ENCODE measurements around the gene CNGA1. TPM values are rescaled to one million over a fixed set of nuclear protein-coding genes. Genes with fewer than 3 reads are reported as not detected.

CNGA1 gene
- total and polyA plus RNA-seq, 2 donors from 2014 or later, result 3.4 to 3.7 TPM

GRCh38 chr4:48018112-48018511 lies 1.6 kb upstream of the CNGA1 start:
- intact Hi-C loops (cut with DNase I), result no loop called here
- Histone ChIP-seq H3K4me3 (ENCODE audit: low read length in 3 of 3) (no peak overlapping the region), H3K4me1 (ENCODE audit: control insufficient read depth in 2 of 3, insufficient read depth in 2 of 3, low read depth in 1 of 3, low read length in 3 of 3) (peaks cover 0 to 5% (median 0%) of the 10 kb centered on the region in 3 donors), H3K27ac (ENCODE audit: low read depth in 2 of 2, low read length in 2 of 2) (no peak overlapping the region), H3K36me3 (ENCODE audit: control insufficient read depth in 2 of 3, insufficient read depth in 3 of 3, low read length in 3 of 3) (no peaks in the 10 kb centered on the region), H3K9me3 (ENCODE audit: control insufficient read depth in 2 of 3, insufficient read depth in 1 of 3, low read length in 3 of 3) (no peaks in the 10 kb centered on the region), H3K27me3 (ENCODE audit: control insufficient read depth, insufficient read depth, low read length) (no peaks in the 10 kb centered on the region), H3K9ac (ENCODE audit: low read length in 3 of 3) (peak overlapping the region in 1 of 3 donors; percentile 16)
- no peak for TF ChIP-seq CTCF (IDR thresholded peaks at IDR 0.05; ENCODE audit: borderline replicate concordance, extremely low read depth, insufficient read depth)
- DNase-seq, result no peak
- no peak for FAIRE-seq

GRCh38 chr4:48017108-48017571 lies 659 bp upstream of the CNGA1 start:
- peak; percentile 65 to 85 (median 73) for DNase-seq
- Histone ChIP-seq H3K27ac (ENCODE audit: low read depth in 2 of 2, low read length in 2 of 2) (peak overlapping the region; percentile 72 to 84), H3K36me3 (ENCODE audit: control insufficient read depth in 2 of 3, insufficient read depth in 3 of 3, low read length in 3 of 3) (no peaks in the 10 kb centered on the region), H3K4me1 (ENCODE audit: control insufficient read depth in 2 of 3, insufficient read depth in 2 of 3, low read depth in 1 of 3, low read length in 3 of 3) (peaks cover 0 to 5% (median 0%) of the 10 kb centered on the region in 3 donors), H3K27me3 (ENCODE audit: control insufficient read depth, insufficient read depth, low read length) (no peaks in the 10 kb centered on the region), H3K9me3 (ENCODE audit: control insufficient read depth in 2 of 3, insufficient read depth in 1 of 3, low read length in 3 of 3) (no peaks in the 10 kb centered on the region), H3K9ac (ENCODE audit: low read length in 3 of 3) (peak overlapping the region; percentile 73 to 82 (median 80)), H3K4me3 (ENCODE audit: low read length in 3 of 3) (peak overlapping the region; percentile 76 to 86 (median 82))
- intact Hi-C loops (cut with DNase I), result no loop called here
- TF ChIP-seq CTCF (IDR thresholded peaks at IDR 0.05; ENCODE audit: borderline replicate concordance, extremely low read depth, insufficient read depth), result no peak
- FAIRE-seq, result no peak

GRCh38 chr4:48015678-48016077 lies 803 bp downstream of the CNGA1 start:
- intact Hi-C loops (cut with DNase I), result no loop called here
- peaks cover 0 to 5% (median 0%) of the 10 kb centered on the region in 3 donors for H3K4me1 ChIP-seq (ENCODE audit: control insufficient read depth in 2 of 3, insufficient read depth in 2 of 3, low read depth in 1 of 3, low read length in 3 of 3)
- no peaks in the 10 kb centered on the region for H3K27me3 ChIP-seq (ENCODE audit: control insufficient read depth, insufficient read depth, low read length)
- peak overlapping the region; percentile 31 to 82 (median 69) for H3K4me3 ChIP-seq (ENCODE audit: low read length in 3 of 3)
- no peaks in the 10 kb centered on the region for H3K9me3 ChIP-seq (ENCODE audit: control insufficient read depth in 2 of 3, insufficient read depth in 1 of 3, low read length in 3 of 3)
- peak overlapping the region in 1 of 3 donors; percentile 4 for H3K9ac ChIP-seq (ENCODE audit: low read length in 3 of 3)
- no peak for TF ChIP-seq CTCF (IDR thresholded peaks at IDR 0.05; ENCODE audit: borderline replicate concordance, extremely low read depth, insufficient read depth)
- FAIRE-seq (no peak), DNase-seq (peak in 1 of 5 donors; percentile 40)
- no peaks in the 10 kb centered on the region for H3K36me3 ChIP-seq (ENCODE audit: control insufficient read depth in 2 of 3, insufficient read depth in 3 of 3, low read length in 3 of 3)
- H3K27ac ChIP-seq (ENCODE audit: low read depth in 2 of 2, low read length in 2 of 2), result peak overlapping the region in 1 of 2 donors; percentile 3

GRCh38 chr4:48015216-48015615 lies 1.3 kb downstream of the CNGA1 start:
- no peaks in the 10 kb centered on the region for H3K9me3 ChIP-seq (ENCODE audit: control insufficient read depth in 2 of 3, insufficient read depth in 1 of 3, low read length in 3 of 3)
- DNase-seq (peak in 1 of 5 donors; percentile 28), FAIRE-seq (no peak)
- H3K9ac ChIP-seq (ENCODE audit: low read length in 3 of 3), result no peak overlapping the region
- peaks cover 0 to 5% (median 0%) of the 10 kb centered on the region in 3 donors for H3K4me1 ChIP-seq (ENCODE audit: control insufficient read depth in 2 of 3, insufficient read depth in 2 of 3, low read depth in 1 of 3, low read length in 3 of 3)
- H3K27me3 ChIP-seq (ENCODE audit: control insufficient read depth, insufficient read depth, low read length), result no peaks in the 10 kb centered on the region
- no peaks in the 10 kb centered on the region for H3K36me3 ChIP-seq (ENCODE audit: control insufficient read depth in 2 of 3, insufficient read depth in 3 of 3, low read length in 3 of 3)
- intact Hi-C loops (cut with DNase I), result no loop called here
- H3K27ac ChIP-seq (ENCODE audit: low read depth in 2 of 2, low read length in 2 of 2), result peak overlapping the region in 1 of 2 donors; percentile 3
- H3K4me3 ChIP-seq (ENCODE audit: low read length in 3 of 3), result peak overlapping the region in 1 of 3 donors; percentile 69
- TF ChIP-seq CTCF (IDR thresholded peaks at IDR 0.05; ENCODE audit: borderline replicate concordance, extremely low read depth, insufficient read depth), result no peak

Data from kidney (tissue), 14 donors.